ENCODE measurements around the gene METTL4. TPM values are rescaled to one million over a fixed set of nuclear protein-coding genes. Genes with fewer than 3 reads are reported as not detected.

The METTL4 gene
- total and polyA plus RNA-seq, 2 of the 8 experiments (the other 6 are each of a cell fraction or from before 2014, with no cell fraction given), result 8.5 to 11.5 TPM

- TF ChIP-seq KDM1A (IDR thresholded peaks at IDR 0.05; ENCODE audit: borderline replicate concordance, low read length), result no peak
Observed at GRCh38 chr18:2618009-2618408, 46.7 kb upstream of the METTL4 start (continued).

Data from H1 (cell line).